DOHH2 (cell line): ENCODE measurements around the gene TWIST2.

Experiments used
- EZH2phosphoT487 ChIP-seq: fragments of 200-600 bp; sonication (generic); IDR thresholded peaks from 2 replicates; pipeline ENCODE4 v1.6.1; 2017; ENCODE audit warnings: borderline replicate concordance, mild to moderate bottlenecking, antibody characterized with exemption, low read length, moderate library complexity, mixed read lengths
- TF ChIP-seq, protein P1 (sequence below): fragments of 200-600 bp; sonication (generic); IDR thresholded peaks from one replicate; pipeline ENCODE4 v1.5.1; 2014; ENCODE audit warnings: antibody characterized with exemption, mild to moderate bottlenecking, low read depth, low read length; ENCODE audit not compliant: poor library complexity, severe bottlenecking

DNA sequence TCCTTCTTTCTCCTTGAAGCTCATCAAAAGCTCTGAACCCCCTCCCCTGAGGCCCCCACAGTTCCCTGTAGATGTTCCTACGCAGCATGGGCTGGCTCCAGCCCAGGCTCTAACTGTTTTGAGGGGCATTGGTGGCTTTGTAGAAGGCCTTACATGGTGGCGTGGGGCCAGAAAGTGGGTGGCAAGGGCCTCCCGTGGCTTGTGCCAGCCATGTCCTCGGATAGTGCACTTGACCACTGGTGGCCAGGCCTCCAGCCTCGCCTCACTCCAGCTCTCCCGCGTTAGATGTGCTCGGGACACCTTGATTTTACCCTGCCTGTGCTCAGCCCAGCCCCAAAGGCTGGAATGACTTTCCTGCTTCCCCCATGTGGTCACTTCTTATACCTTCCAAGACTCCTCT, 92.9 kb downstream of the TWIST2 start:
- no peak for TF ChIP-seq EZH2phosphoT487
- TF ChIP-seq, protein P1, sequence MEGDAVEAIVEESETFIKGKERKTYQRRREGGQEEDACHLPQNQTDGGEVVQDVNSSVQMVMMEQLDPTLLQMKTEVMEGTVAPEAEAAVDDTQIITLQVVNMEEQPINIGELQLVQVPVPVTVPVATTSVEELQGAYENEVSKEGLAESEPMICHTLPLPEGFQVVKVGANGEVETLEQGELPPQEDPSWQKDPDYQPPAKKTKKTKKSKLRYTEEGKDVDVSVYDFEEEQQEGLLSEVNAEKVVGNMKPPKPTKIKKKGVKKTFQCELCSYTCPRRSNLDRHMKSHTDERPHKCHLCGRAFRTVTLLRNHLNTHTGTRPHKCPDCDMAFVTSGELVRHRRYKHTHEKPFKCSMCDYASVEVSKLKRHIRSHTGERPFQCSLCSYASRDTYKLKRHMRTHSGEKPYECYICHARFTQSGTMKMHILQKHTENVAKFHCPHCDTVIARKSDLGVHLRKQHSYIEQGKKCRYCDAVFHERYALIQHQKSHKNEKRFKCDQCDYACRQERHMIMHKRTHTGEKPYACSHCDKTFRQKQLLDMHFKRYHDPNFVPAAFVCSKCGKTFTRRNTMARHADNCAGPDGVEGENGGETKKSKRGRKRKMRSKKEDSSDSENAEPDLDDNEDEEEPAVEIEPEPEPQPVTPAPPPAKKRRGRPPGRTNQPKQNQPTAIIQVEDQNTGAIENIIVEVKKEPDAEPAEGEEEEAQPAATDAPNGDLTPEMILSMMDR: no peak
